Brain pericyte (primary cell): ENCODE data around the gene CXXC5.

Experiments used
- DNase-seq: peaks from one replicate; pipeline ENCODE4 v3.0.0-alpha.2; 2012; ENCODE audit warnings: low read depth, low spot score

CXXC5 gene

DNA sequence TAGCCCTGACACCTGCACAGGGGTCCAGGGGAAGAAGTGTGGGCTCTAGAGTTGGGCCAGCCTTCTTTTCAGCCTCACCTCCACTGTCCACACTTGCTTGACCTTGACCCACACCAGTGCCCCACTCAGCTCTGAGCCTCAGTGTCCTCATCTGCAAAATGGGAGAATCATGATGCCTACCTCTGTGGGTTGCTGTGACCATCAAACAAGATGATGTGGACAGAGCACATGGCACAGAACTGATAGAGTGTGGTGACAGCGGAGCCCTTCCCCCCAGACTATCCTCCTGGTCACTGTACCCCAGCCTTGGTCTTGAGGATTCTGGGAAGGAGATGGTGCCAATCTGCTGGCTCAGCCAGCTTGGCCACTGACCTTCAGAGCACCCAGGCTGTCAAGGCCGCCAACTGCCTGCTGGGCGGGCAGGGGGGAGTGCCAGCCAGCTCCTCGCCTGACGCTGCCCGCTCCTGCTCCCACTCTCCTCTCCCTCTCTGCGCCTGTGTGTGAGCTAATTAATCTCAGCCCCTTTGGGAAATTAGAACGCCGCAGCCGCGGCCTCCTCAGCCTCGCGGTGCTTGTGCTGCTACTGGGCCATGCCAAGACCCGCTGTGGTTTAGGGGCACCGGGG, 16.7 kb downstream of the CXXC5 start:
- no peak for DNase-seq

DNA sequence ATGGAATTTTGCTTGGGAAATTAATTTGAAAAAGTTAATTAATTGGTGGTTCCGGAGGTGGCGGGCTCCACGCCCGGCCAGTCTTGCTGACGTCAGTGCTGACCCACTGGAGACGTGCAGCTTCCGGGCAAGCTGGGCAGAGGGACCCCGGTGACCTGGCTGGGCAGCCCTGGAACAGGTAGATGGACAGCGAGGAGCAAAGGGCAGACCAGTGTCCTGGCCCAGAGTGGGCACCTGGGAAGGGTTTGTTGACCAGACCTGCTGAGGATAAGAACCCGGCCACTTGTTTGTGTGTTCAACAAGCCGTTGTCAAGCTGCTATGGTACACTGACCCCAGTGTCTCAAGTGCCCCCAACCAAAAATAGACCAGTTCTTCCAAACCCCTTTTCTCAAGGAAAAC, 17.5 kb downstream of the CXXC5 start:
- no peak for DNase-seq

DNA sequence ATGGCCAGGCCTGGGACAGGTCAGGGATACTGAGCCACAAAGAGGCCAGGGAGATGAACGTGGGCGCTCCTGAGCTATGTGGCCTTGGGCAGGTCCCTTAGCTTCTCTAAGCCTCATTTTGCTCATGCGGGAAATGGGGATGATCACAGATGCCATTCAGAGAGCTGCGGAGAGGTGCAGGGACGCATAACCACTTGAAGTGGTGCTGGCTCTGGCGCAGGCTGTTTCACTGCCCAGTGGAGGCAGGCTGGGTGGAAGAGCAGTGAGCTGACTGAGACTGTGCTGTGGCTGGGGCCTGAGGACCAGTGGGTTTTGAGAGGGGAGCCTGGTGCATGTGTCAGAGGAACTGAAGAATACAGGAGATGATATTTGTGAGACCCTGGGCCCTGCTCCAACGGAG, 18.4 kb downstream of the CXXC5 start:
- no peak for DNase-seq

DNA sequence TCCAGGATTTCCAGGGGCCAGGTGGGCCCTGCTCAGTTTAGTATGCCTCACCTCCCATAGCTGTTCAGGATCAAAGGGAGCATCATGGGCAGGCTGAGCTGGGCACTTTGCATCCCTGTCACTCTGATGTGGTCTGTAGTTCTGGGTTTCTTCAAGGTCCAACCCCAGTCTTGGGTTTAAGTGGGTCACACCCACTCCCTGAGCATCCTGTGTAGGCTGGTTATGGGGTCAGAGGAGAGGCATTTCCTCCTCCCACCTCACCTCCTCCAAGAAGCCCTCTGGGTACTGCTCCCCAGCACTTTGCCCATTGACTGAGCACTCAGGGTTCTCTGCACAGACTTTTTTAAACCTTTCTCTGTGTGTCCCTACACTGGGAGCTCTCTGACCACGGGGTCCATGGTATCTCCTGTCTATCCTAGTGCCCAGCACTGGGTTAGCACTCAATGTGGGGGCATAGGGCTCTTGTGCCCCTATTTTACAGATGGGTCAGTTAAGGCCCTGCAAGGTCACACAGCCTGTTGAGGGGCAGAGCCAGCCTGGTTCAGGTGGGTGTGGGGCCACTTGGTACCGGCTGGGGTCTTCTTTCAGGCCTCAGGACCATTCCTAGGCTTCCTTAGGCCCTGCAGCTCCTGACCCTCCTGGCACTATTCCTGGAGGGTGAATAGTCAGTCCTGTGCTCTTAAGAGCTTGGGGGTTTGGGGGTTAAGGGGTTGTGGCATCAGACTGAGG, 19.0 kb downstream of the CXXC5 start:
- DNase-seq = no peak

DNA sequence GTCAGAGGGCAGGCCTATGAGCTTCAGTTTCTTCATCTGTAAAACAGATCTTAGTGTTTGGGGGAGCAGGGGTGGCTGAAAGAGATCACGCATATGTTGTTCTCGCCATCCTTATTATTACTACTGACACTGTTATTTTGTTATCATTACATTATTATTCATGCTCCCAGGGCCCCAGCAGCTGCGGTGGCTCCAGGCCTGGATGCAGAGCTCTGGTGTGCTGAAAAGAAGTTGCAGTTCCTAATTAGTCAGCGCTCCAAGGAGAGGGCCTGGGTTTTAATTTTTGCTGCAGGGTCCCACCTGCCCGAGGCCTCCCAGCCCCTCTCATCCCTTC, 19.5 kb downstream of the CXXC5 start:
- DNase-seq = no peak

DNA sequence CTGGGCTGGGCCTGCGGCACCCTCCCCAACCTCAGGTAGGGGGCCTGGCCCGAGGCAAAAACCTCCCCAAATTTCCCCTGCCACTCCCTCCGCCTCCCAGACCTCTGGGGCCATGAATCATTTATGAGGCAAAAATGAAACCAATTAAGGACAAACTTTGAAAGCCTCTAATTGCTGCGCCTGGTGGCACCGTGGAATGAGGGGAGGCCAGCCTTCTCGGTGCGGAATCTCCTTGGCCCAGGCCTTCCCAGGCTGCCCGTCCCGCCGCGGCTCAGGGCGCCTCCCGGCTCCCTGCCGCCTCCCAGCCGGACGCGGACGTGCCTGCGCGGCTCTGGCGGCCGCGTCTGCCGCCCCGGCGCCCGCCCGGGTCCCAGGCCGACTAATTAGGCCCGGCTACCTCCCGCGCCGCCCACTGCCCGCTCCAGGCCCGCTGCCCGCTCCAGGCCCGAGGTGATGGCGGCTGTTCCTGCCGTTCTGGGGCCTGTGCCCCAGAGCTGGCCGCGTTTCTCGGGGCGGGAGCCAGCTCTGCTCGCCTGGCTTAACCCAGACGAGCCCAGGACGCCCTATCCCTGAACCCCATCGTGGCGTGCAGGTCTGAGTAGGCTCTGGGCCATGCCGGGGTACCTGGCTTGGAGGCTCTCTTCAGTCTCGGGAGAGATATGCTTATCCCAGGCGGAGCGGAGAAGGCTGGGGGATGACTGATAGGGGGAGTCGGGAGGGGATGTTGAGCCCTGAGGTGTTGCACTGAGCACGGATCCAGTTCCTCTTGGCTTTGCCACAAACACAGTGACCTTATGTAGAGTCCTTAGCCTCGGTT, 20.1 kb downstream of the CXXC5 start:
- DNase-seq = no peak

DNA sequence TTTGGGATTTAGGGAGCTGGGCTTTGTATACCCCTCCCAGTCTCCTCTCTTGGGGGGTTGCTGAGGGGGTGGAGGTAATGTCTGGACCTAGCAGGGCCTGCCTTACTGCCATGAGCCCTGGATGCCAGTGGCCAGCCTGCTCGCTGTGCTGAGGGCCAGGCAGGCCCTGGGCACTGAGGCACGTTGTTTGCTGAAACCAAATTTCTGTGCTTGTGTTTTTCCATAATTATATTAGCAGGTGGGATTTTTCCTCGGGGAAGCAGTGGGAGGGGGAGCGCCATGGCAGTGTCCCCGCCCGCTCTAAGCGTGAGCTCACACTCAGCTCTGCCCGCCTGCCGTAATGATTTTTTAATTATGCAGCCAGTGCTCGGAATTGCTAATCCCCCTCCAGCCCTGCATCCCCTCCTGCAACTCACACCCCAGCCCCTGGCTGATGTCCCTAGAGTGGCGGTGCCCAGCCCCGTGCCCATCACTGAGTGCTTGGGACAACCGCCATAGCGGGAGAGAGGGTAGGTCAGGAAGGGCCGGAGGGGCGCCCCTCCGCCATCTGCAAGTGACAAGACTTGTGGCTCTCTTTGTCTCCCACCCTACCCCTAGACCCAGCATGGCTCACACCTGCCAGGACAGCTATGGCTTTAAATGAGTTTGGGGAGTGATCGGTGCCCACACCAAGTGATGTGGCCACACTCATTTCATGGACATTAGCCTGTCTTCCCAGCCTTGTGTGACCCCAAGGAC, 20.9 kb downstream of the CXXC5 start:
- DNase-seq = no peak

DNA sequence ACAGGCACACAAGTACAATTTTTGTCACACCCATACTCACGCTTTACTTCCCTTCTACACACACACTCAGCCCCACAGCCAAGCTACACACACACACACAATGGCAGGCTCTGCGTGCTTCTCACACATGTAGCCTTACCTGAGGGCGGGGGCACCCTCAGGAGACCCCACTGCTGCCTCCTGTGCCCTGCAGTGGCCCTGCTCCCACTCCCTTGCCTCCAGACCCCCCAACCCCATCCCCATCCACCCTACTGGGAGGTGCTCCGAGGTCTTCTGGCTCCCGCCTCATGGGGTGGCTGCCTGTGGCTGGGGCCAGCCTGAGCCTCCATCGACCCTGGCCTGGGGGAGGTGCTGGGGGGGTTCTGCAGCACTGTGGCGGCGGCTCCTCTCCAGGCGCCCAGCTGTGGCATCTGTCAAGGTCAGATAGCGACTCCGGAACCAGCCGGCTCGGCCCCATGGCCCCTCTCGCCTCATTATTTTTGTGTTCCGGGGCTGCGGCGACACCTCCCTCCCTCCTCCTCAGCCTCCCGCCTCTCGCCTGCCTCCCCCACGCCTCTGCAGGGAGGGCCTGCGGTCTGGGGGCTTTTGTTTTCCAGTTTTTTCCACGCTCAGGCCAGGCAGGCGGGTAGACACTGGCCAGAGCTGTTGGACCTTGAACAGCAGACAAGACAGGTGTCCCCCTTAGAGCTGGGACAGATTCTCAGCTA, 21.7 kb downstream of the CXXC5 start:
- DNase-seq = no peak

DNA sequence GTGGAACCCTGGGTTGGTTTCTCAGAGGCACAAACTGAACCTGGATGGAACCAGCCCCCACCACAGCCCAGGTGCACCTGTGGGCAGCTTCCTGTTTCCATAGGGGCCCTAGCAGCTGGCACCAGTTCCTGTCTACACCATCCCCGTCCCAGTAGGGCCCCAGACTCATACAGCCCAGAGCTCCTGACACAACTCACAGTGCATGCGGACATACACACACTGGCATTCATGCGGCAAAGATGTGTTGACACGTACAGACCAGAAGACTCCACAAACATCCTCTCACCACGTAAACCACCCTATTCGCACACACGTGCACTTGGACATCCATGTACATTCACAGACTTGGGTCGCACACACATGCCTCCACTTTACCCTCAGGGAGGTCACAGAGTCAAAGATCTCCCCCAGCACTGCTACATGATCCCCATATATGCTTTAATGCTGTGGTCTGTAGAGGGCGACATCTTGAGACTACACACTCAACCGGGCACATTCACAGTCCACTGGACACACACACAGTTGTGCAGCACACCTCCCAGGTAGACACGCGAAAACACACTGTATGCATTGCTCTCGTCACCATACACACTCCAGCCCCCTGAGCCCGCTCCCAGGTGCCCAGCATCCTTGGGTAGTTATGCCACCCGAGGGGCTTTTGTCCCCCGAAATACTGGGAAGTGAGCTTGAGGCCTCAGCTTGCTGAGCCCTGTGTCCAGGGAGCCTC, 22.4 kb downstream of the CXXC5 start:
- DNase-seq = no peak

DNA sequence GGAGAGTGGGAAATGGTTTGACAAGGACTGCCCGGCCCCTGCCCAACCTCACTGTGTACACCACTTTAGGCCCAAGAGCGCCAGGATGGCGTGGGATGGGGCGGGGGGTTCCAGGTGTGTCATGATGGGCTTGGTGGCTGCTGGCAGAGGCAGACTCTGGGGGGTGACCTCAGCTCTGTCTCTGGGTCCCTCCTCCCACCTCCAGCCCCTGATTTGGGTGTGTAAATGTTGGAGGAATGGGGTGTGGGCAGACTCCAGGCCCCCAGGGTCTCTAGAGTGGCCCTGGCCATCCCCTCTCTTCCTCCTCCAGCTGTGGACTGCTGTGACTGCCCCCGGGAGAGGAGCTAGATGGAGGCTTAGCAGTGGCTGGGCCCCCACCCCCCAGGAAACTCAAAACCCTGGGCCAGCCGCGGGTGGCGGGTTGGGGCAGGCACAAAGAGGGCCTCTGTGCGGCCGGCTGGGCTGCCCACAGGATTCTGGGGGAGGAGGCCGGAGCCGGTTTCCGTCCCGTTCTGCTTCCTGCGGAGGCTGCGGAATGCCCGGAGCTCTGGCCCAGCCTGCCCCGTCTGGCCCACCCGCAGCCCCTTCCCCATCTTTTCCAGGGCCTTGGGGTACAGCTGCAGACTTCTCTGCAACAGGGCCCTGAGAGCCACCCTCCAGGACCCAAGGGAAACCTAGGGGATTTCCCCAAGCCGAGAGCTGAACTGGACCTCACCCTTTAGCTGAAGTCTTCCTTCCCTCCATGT, 23.1 kb downstream of the CXXC5 start:
- no peak for DNase-seq

DNA sequence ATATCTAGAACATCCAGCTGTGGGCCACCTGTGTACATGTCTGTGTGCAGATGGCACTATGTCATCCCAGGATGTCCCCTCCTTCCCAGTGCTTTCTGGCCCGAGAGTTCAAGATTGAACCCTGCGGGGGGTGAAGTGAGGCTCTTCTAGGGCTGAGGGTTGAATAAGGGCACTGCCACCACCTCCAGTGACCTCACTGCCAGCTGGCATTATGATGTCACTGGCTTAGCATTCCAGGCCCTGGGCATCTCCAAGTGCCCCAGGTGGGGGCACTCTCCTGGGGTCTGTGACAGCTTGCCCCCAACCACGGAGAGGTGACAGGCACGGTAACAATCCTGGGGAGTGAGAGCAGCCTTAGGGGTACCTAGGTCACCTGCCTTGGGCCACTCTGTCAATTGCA, 27.1 kb downstream of the CXXC5 start:
- DNase-seq = no peak

DNA sequence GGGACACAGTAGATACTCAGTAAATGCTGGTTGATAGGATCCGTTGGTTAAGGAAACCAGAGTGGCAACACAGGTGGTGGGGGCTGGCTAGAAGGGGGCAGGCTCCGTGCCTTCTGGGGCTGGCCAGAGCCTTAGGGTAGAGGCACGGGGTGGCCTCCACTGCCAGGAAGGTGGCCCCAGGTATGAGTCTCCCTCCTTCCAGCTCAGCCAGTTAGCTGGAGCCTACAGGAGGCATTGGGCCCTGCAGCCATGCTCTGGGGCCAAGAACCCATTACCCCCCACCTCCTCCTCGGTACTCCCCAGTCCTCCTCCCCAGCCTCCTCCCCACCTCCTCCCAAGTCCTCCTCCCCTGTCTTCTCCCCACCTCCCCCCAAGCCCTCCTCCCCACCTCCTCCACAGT, 27.7 kb downstream of the CXXC5 start:
- DNase-seq = no peak

DNA sequence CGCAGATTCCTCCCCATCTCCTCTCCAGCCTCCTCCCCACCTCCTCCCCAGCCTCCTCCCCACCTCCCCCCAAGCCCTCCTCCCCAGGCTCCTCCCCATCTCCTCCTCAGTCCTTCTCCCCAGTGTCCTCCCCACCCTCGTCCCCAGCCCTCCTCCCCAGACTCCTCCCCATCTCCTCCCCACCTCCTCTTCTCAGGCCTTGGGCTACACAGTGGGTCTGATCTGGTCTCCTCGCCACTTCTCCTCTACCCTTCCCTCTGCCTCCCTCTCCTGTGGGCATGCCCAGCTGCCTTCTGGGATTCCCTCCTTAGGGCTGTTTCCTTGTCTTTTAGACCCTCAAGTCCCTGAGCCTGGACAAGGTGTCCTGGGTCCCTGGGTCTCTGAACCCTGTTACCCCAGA, 28.3 kb downstream of the CXXC5 start:
- no peak for DNase-seq

DNA sequence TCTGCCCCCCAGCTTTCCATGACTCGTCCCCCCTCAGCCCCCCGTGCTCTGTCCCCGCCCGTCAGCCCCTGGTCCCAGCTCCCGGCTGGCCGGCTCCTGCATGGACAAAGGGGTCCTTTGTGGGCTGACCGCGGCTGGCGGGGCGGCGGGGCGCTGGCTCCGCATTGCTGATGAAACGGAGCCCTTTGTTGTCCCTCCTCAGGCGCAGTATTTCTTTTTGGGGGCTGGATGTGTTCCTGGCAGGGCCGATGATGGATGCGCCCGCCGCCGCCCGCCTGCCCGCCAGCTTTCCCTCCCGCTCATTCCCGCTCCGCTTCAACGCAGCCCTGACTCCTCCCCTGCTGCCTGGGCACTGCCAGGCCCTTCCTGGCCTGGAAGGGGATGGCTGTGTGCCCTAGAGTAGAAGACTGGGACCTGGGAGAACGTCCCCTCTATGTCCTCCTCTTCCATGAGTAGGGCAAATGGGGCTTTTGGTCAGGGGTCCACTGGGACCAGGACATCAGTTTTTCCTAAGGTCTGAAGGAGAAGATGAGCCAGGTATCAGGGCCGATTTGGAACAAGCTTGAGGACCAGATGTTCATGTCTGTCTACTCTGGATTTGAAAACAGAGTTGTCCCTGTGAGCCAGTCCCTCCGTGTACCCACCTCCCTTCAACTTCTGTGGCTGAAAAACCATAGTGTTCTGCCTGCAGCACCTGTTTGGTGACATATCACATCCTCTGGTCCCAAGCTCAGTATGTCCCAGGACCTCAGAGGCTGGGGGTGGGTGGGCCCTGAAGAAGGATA, 29.0 kb downstream of the CXXC5 start:
- no peak for DNase-seq

DNA sequence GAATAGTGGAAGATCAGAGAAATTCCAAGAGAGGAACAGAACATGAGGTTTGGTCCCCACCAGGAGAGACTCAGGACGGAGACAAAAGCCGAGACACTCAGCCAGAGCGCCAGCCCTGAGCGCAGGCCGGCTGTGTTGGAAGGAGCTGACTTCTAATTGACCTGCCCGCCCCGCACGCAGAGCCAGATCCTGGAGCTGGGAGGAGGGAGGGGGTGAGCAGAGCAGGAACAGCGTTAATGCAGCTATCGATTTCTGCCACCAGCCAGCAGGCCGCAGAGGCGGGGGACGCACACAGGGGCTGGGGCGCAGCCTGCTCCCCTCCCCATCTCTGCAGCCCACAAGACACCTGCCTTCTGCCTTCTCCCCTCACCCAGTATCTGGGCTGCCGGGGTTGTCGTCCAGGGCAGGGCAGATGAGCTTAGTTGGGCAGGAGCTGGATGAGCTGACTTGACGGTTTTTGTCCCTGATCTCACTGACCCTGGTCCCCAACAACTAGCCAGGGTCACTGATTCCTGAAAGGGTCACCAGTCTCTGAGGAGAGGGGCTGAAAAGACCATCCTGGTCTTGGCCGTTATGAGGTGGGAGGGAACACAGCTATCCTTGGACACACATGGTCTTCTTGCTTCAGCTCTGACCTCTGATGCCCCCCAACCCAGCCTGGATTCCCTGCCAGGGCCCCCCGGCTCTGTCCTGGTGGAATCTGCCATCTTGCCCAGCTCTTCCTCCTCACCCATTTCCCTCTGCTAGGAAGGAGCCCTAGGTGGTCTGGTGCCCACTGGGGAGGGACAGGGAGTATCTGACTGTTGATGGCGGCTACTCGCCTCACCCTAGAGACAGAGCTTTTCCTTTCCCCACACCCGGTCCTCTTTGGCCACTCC, 29.8 kb downstream of the CXXC5 start:
- DNase-seq = no peak

DNA sequence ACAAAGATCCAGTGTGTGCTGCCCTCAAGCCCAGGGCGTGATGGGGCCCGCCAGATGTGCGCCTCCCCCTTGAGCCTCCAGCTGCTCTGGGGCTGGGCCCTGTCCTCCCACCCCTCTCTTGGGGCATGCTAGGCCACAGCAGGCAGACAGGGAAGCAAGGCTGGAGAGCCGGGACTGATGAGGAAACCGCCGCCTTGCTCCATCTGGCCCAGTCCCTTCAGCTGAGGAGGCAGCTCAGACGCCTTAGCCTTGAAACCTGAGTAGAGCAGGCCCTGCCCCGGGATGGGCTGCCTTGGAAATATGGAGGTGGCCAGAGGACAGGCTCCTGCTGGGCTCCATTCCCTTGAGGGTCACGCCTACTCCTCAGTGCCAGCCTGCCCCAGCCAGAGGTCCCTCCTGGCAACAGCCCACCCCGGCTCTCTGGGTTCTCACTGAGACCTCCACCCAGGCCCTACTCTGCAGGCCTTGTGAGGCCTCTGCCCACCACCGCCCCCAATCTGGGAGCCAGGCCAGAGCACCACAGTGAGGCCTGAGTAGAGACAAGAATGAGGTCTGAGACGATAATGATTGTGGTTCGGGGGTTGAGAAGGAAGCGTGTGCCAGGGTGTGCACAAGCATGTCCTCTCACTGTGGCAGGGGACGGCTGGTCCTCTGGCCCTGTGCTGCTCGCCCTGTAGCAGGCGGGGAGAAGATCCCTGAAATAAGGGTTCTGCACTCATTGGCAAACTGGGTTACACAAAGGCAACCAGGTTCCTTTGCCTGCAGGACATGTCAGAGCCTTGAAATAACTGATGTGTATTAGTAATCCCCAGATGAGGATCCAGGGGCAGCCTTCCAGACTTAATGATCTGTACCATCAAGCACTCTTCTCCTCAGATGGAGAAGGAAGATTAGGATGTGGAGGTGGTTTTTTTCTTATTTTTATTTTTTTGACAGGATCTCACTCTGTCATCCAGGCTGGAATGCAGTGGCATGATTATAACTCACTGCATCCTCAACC, 30.9 kb downstream of the CXXC5 start:
- DNase-seq = no peak
